ENCODE measurements around the gene SPTB. TPM values are rescaled to one million over a fixed set of nuclear protein-coding genes. Genes with fewer than 3 reads are reported as not detected.

The SPTB gene
- total RNA-seq, 1 donor from 2014 or later: 14.9 TPM

- no peak for DNase-seq (ENCODE audit: low spot score in 2 of 2)
- Histone ChIP-seq H3K9me3 (no peaks in the 10 kb centered on the region), H3K4me1 (peaks cover 16 to 45% of the 10 kb centered on the region in 2 donors), H3K36me3 (peaks cover 43 to 47% of the 10 kb centered on the region in 2 donors), H3K27me3 (no peaks in the 10 kb centered on the region), H3K4me3 (peak overlapping the region in 1 of 2 donors; percentile 14), H3K27ac (peak overlapping the region; percentile 27 to 40)
- TF ChIP-seq, protein P1, sequence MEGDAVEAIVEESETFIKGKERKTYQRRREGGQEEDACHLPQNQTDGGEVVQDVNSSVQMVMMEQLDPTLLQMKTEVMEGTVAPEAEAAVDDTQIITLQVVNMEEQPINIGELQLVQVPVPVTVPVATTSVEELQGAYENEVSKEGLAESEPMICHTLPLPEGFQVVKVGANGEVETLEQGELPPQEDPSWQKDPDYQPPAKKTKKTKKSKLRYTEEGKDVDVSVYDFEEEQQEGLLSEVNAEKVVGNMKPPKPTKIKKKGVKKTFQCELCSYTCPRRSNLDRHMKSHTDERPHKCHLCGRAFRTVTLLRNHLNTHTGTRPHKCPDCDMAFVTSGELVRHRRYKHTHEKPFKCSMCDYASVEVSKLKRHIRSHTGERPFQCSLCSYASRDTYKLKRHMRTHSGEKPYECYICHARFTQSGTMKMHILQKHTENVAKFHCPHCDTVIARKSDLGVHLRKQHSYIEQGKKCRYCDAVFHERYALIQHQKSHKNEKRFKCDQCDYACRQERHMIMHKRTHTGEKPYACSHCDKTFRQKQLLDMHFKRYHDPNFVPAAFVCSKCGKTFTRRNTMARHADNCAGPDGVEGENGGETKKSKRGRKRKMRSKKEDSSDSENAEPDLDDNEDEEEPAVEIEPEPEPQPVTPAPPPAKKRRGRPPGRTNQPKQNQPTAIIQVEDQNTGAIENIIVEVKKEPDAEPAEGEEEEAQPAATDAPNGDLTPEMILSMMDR (IDR thresholded peaks at IDR 0.05): no peak
- intact Hi-C loops (cut with DNase I): loop anchor here (10.0 kb wide), 1 partner anchor 1293 kb away; no protein-coding TSS in a partner anchor
Observed at GRCh38 chr14:64728106-64728505, 151.6 kb downstream of the SPTB start.

DNA sequence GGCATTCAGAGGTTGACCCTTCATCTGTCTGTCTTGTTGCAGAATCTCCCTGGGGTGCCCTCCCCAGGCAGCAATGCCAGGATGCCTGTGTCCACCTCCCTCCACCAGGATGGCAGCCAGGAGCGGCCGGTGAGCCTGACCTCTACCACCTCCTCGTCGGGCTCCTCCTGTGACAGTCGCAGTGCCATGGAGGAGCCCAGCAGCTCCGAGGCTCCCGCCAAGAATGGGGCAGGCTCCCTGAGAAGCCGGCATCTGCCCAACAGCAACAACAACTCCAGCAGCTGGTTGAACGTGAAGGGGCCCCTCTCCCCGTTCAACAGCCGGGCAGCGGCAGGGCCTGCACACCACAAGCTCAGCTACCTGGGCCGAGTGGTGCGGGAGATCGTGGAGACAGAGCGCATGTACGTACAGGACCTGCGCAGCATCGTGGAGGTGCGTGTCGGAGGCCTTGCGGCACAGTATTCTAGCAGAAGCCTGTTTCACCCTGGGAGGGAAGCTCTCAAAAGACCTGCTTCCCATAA, 152.1 kb downstream of the SPTB start:
- TF ChIP-seq, protein P1 (IDR thresholded peaks at IDR 0.05): no peak
- no peak for DNase-seq (ENCODE audit: low spot score in 2 of 2)
- Histone ChIP-seq H3K4me3 (peak overlapping the region in 1 of 2 donors; percentile 14), H3K27ac (peak overlapping the region; percentile 27 to 40), H3K9me3 (no peaks in the 10 kb centered on the region), H3K36me3 (peaks cover 40 to 43% of the 10 kb centered on the region in 2 donors), H3K27me3 (no peaks in the 10 kb centered on the region), H3K4me1 (peaks cover 16 to 50% of the 10 kb centered on the region in 2 donors)
- intact Hi-C loops (cut with DNase I): loop anchor here (2.0 to 10.0 kb wide), 2 partner anchors 35 to 1293 kb away; no protein-coding TSS in a partner anchor

DNA sequence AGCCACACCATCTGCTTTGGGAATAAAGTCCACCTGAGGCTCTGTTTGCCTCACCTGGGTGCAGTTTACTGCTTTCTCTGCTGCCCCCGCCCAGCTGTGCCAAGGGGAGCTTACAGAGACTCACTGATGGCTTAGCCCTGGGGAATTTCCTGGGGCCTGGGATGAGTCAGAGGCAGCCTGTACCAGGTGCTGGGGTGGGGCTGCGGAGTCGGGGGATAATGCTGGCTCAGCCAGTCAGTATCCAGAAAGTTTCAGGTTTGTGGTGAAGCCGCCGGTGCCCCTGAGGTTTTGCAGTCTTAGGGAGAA, 153.2 kb downstream of the SPTB start:
- no peak overlapping the region for H3K4me3 ChIP-seq
- no peak for DNase-seq (ENCODE audit: low spot score in 2 of 2)
- H3K4me1 ChIP-seq: peaks cover 16 to 60% of the 10 kb centered on the region in 2 donors
- no peaks in the 10 kb centered on the region for H3K9me3 ChIP-seq
- peaks cover 29 to 32% of the 10 kb centered on the region in 2 donors for H3K36me3 ChIP-seq
- intact Hi-C loops (cut with DNase I): loop anchor here (2.0 to 10.0 kb wide), 2 partner anchors 36 to 1292 kb away; no protein-coding TSS in a partner anchor
- TF ChIP-seq, protein P1 (IDR thresholded peaks at IDR 0.05): no peak
- H3K27me3 ChIP-seq: no peaks in the 10 kb centered on the region
- peak overlapping the region; percentile 14 to 89 for H3K27ac ChIP-seq

DNA sequence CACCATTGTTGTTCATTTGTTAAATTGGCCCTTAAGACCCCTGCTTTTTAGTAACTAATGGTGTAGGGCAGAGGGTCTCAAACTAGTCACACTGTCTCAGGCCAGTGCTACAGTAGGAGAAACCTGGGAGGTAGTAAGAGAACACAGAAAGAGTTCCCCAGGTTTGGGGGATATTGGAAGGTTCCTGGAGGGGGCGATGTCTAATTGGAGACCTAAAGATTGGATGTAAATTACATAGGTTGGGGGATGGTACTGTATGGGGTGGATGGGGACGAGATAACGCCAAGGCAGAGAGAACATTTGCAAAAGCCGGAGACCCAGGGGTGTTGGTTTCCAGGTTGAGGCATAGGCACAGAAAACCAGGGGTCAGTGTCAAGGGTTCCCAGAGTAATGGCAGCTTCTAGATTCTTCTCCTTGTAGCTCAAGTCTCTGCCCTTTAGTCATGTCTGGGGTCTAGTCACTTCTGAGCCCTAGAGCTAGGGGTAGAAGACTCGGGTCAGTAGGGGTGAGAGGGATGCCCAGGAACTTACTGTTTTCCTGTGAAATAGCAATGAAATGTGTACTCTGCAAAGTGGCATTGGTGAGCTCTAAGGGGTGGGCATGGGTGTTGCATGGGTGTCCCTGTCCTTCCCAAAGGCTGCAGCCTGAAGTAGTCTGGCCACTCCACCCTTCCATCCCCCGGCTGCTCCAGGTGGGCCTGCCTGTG, 153.7 kb downstream of the SPTB start:
- Histone ChIP-seq H3K36me3 (peaks cover 24 to 27% of the 10 kb centered on the region in 2 donors), H3K9me3 (no peaks in the 10 kb centered on the region), H3K4me3 (no peak overlapping the region), H3K4me1 (peaks cover 17 to 64% of the 10 kb centered on the region in 2 donors), H3K27me3 (no peaks in the 10 kb centered on the region), H3K27ac (peak overlapping the region; percentile 27 to 89)
- TF ChIP-seq, protein P1 (IDR thresholded peaks at IDR 0.05): no peak
- DNase-seq (ENCODE audit: low spot score in 2 of 2): no peak
- intact Hi-C loops (cut with DNase I): loop anchor here (2.0 to 10.0 kb wide), 2 partner anchors 37 to 1291 kb away; no protein-coding TSS in a partner anchor

DNA sequence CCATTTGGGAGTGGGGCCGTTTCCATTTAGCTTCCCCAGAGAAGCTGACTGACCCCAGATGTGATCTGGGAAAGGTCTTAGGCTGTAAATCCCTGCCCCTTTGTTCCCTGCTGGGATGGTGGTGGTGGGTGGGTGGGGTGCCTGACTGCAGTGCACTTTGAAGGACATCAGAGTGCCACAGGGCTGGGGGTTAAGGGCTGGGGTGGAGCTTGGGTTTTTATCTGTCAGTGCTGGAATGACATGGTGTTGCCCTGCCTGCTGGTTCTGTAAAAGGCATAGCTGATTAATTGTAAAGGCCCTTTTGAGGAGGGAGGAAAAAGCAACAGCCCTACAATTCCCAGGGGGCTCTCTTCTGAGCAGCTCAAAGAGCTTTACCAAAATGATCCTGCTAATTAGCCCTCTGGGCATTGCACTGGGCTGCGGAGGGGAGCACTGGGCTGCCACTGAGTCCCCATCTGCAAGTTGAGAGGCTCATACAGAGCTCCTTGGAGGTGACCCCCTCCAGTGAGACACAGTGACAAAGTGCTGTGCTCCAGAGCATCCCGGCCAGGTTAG, 154.4 kb downstream of the SPTB start:
- H3K27me3 ChIP-seq: no peaks in the 10 kb centered on the region
- DNase-seq (ENCODE audit: low spot score in 2 of 2): no peak
- intact Hi-C loops (cut with DNase I): loop anchor here (10.0 kb wide), 1 partner anchor 1291 kb away; no protein-coding TSS in a partner anchor
- peaks cover 22 to 71% of the 10 kb centered on the region in 2 donors for H3K4me1 ChIP-seq
- peak overlapping the region; percentile 27 to 89 for H3K27ac ChIP-seq
- TF ChIP-seq, protein P1 (IDR thresholded peaks at IDR 0.05): no peak
- peaks cover 18 to 20% of the 10 kb centered on the region in 2 donors for H3K36me3 ChIP-seq
- H3K4me3 ChIP-seq: no peak overlapping the region
- no peaks in the 10 kb centered on the region for H3K9me3 ChIP-seq

Measured in ascending aorta (tissue), 2 donors.